ENCODE data around the gene TMEM252.

TMEM252 gene

DNA sequence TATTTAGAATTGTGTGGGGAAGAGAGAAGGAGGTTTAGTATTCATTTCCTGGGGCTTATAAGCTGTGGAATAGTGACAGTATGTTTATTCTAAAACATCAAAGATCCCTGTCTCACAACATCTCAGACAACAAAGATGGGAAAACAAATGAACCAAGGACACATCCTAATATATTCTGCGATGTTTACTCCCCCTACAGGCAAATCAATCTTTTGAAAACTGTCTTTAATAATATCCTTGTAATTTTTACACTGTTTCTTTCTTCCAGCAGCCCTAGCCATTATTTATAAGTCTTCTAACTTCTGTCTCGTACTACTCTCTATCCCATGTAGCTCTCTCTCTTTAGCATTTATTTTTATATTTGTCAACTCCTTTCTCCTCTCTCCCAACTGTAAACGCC, 33.5 kb upstream of the TMEM252 start:
- peaks cover 0 to 8% (median 0%) of the 10 kb centered on the region in 5 experiments for H3K9me3 ChIP-seq (ENCODE audit: control extremely low read depth in 1 of 5, control insufficient read depth in 4 of 5, insufficient read depth in 2 of 5, low read depth in 1 of 5, low read length in 4 of 5)
- ChIA-PET POLR2A (no interaction called here), CTCF (interaction anchor here (1.0 to 4.4 kb wide), 7 partner anchors 9 to 66 kb away, joined by 3 to 30 read pairs (median 7); no protein-coding TSS in a partner anchor)
- H3K4me3 ChIP-seq (ENCODE audit: control insufficient read depth in 1 of 7, extremely low read depth in 1 of 7, insufficient read depth in 4 of 7, low read depth in 2 of 7, low read length in 6 of 7) = no peak overlapping the region
- H3K36me3 ChIP-seq (ENCODE audit: control insufficient read depth in 4 of 4, insufficient read depth in 4 of 4, low read length in 3 of 4) = no peaks in the 10 kb centered on the region
- H3K27ac ChIP-seq (ENCODE audit: insufficient read depth in 1 of 2, low read depth in 1 of 2, low read length in 2 of 2, poor library complexity in 1 of 2, severe bottlenecking in 2 of 2) = no peak overlapping the region
- no peak for DNase-seq
- peaks cover 0 to 4% (median 2%) of the 10 kb centered on the region in 4 experiments for H3K4me1 ChIP-seq (ENCODE audit: control extremely low read depth in 1 of 4, control insufficient read depth in 4 of 4, insufficient read depth in 4 of 4, low read length in 3 of 4)
- WGBS (ENCODE audit: insufficient coverage) = 80% methylated on average over 3 of the region's 3 CpGs
- H3K27me3 ChIP-seq (replicated peaks in 2 of 5; ENCODE audit: control insufficient read depth in 4 of 5, insufficient read depth in 5 of 5, low read length in 4 of 5) = no peaks in the 10 kb centered on the region

DNA sequence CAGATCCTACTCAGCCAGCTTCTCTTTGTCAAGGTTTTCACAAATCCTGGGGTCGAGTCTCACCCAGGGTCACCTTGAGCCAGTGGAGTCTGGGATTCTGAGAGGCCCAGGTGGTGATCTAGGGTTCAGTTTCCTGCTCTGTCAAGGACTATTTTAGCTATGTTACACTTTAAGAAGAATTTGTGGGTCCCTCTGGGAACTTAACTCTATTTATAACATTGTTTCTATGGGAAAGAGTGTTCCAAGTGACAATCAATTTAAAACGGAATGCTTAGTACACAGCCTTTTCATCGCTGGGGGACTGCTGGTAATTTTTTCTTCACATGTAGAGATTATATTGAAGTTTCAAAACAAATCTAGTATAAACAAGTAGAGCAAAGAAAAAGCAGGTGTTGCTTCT, 26.9 kb upstream of the TMEM252 start:
- H3K27me3 ChIP-seq (replicated peaks in 2 of 5; ENCODE audit: control insufficient read depth in 4 of 5, insufficient read depth in 5 of 5, low read length in 4 of 5) = no peaks in the 10 kb centered on the region
- H3K36me3 ChIP-seq (ENCODE audit: control insufficient read depth in 4 of 4, insufficient read depth in 4 of 4, low read length in 3 of 4) = no peaks in the 10 kb centered on the region
- H3K4me3 ChIP-seq (ENCODE audit: control insufficient read depth in 1 of 7, extremely low read depth in 1 of 7, insufficient read depth in 4 of 7, low read depth in 2 of 7, low read length in 6 of 7) = no peak overlapping the region
- ChIA-PET POLR2A (no interaction called here), CTCF (interaction anchor here (0.7 to 2.3 kb wide), 20 partner anchors 8 to 461 kb away, joined by 3 to 12 read pairs (median 5); partner anchors contain the start of gene TMEM252)
- 80% methylated on average over 1 of the region's 3 CpGs for WGBS (ENCODE audit: insufficient coverage)
- H3K4me1 ChIP-seq (ENCODE audit: control extremely low read depth in 1 of 4, control insufficient read depth in 4 of 4, insufficient read depth in 4 of 4, low read length in 3 of 4) = peaks cover 0 to 19% (median under 1%) of the 10 kb centered on the region in 4 experiments
- H3K27ac ChIP-seq (ENCODE audit: insufficient read depth in 1 of 2, low read depth in 1 of 2, low read length in 2 of 2, poor library complexity in 1 of 2, severe bottlenecking in 2 of 2) = no peak overlapping the region
- no peak for DNase-seq
- peaks cover 0 to 8% (median 0%) of the 10 kb centered on the region in 5 experiments for H3K9me3 ChIP-seq (ENCODE audit: control extremely low read depth in 1 of 5, control insufficient read depth in 4 of 5, insufficient read depth in 2 of 5, low read depth in 1 of 5, low read length in 4 of 5)

DNA sequence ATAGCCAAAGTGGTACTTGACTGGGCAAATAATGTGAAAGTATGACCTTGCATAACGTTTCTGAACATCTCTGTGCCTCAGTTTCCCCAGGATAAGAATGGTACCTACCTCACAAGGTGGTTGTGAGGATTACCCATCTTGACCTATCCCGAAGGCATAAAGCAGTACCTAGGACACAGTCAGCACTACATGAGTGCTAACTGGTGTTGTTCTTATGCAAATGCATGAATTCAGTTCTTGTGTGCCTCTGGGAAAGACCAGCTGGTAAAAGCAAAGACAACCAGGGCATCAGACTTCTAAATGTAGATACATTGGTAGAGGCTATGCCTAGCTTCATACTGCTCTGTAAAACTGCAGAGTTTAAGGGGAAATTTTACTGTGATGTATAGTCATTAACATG, 21.8 kb upstream of the TMEM252 start:
- Histone ChIP-seq H3K36me3 (ENCODE audit: control insufficient read depth in 4 of 4, insufficient read depth in 4 of 4, low read length in 3 of 4) (no peaks in the 10 kb centered on the region), H3K4me3 (ENCODE audit: control insufficient read depth in 1 of 7, extremely low read depth in 1 of 7, insufficient read depth in 4 of 7, low read depth in 2 of 7, low read length in 6 of 7) (no peak overlapping the region), H3K27me3 (replicated peaks in 2 of 5; ENCODE audit: control insufficient read depth in 4 of 5, insufficient read depth in 5 of 5, low read length in 4 of 5) (no peaks in the 10 kb centered on the region), H3K27ac (ENCODE audit: insufficient read depth in 1 of 2, low read depth in 1 of 2, low read length in 2 of 2, poor library complexity in 1 of 2, severe bottlenecking in 2 of 2) (no peak overlapping the region), H3K4me1 (ENCODE audit: control extremely low read depth in 1 of 4, control insufficient read depth in 4 of 4, insufficient read depth in 4 of 4, low read length in 3 of 4) (peaks cover 14 to 64% (median 33%) of the 10 kb centered on the region in 4 experiments), H3K9me3 (ENCODE audit: control extremely low read depth in 1 of 5, control insufficient read depth in 4 of 5, insufficient read depth in 2 of 5, low read depth in 1 of 5, low read length in 4 of 5) (no peaks in the 10 kb centered on the region)
- WGBS (ENCODE audit: insufficient coverage) = 92% methylated on average over 2 of the region's 2 CpGs
- no peak for DNase-seq
- CTCF ChIA-PET = interaction anchor here (1.1 to 5.2 kb wide), 4 partner anchors 10 to 26 kb away, joined by 3 to 30 read pairs (median 7); no protein-coding TSS in a partner anchor
- POLR2A ChIA-PET = no interaction called here

DNA sequence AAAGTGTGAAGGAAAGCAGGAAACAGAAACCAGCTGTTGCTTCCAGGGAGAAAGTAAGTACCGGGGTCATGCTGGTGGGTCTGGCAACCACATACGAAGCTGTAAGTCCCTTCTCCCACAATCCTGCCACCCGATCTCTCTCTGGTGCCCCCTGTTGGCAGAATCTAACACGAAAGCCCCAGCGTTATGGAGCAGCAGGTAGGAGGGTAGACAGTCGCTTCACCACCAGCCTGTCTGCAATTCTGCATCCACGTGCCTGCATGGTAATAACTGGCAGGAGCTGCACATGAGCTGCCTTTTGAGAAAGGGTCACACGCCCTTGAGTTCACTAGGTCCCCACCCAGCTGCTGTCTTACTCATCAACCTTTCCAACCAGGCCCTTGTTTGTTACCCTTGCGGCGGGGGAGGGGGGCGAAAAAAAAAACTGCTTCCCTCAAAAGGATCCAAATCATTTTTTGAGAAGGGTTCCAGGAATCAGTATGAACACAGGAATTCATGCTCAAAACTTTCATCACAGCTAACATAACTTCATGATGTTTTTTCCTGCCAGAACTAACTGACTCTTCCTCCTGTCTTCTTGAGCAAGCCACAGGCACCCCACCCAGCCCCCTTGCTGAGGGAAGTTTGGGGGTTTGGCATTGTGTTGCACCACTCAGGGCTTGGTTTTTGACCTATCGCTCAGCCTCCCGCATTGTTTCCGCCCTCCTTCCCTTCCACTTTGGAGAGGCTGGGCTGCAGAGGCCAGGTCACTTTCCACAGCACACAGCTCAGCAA, 19.6 kb upstream of the TMEM252 start:
- no peaks in the 10 kb centered on the region for H3K27me3 ChIP-seq (replicated peaks in 2 of 5; ENCODE audit: control insufficient read depth in 4 of 5, insufficient read depth in 5 of 5, low read length in 4 of 5)
- CTCF ChIA-PET = interaction anchor here (0.6 to 5.2 kb wide), 18 partner anchors 8 to 1535 kb away, joined by 3 to 30 read pairs (median 6); partner anchors contain the start of gene TMEM252
- H3K4me1 ChIP-seq (ENCODE audit: control extremely low read depth in 1 of 4, control insufficient read depth in 4 of 4, insufficient read depth in 4 of 4, low read length in 3 of 4) = peaks cover 14 to 79% (median 39%) of the 10 kb centered on the region in 4 experiments
- H3K36me3 ChIP-seq (ENCODE audit: control insufficient read depth in 4 of 4, insufficient read depth in 4 of 4, low read length in 3 of 4) = no peaks in the 10 kb centered on the region
- peak overlapping the region in 4 of 7 experiments; percentile 17 to 66 (median 29) for H3K4me3 ChIP-seq (ENCODE audit: control insufficient read depth in 1 of 7, extremely low read depth in 1 of 7, insufficient read depth in 4 of 7, low read depth in 2 of 7, low read length in 6 of 7)
- POLR2A ChIA-PET = no interaction called here
- WGBS (ENCODE audit: insufficient coverage) = 0% methylated on average over 14 of the region's 14 CpGs
- H3K27ac ChIP-seq (ENCODE audit: insufficient read depth in 1 of 2, low read depth in 1 of 2, low read length in 2 of 2, poor library complexity in 1 of 2, severe bottlenecking in 2 of 2) = peak overlapping the region in 1 of 2 experiments; percentile 28
- peak; percentile 80 to 93 (median 91) for DNase-seq
- no peaks in the 10 kb centered on the region for H3K9me3 ChIP-seq (ENCODE audit: control extremely low read depth in 1 of 5, control insufficient read depth in 4 of 5, insufficient read depth in 2 of 5, low read depth in 1 of 5, low read length in 4 of 5)

DNA sequence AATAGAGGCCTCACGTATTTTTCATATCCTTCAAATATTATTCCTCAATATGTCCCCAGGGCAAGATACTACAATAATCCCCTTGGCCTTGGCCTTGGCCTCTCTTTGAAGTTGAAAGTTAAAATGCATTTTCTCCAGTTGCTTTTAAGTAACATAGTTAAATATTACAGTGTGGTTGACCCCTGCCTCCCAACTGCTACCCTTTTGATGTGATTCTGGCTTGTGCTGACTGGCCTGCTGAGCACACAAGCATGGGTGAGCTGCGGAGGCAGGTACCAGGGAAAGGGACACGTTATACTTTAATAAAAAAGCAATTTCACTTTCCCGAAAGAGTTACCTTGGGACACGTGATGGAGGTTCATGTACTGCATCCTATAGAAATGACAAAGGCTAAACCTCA, 17.9 kb upstream of the TMEM252 start:
- Histone ChIP-seq H3K36me3 (ENCODE audit: control insufficient read depth in 4 of 4, insufficient read depth in 4 of 4, low read length in 3 of 4) (no peaks in the 10 kb centered on the region), H3K9me3 (ENCODE audit: control extremely low read depth in 1 of 5, control insufficient read depth in 4 of 5, insufficient read depth in 2 of 5, low read depth in 1 of 5, low read length in 4 of 5) (no peaks in the 10 kb centered on the region), H3K4me1 (ENCODE audit: control extremely low read depth in 1 of 4, control insufficient read depth in 4 of 4, insufficient read depth in 4 of 4, low read length in 3 of 4) (peaks cover 14 to 73% (median 39%) of the 10 kb centered on the region in 4 experiments), H3K4me3 (ENCODE audit: control insufficient read depth in 1 of 7, extremely low read depth in 1 of 7, insufficient read depth in 4 of 7, low read depth in 2 of 7, low read length in 6 of 7) (no peak overlapping the region), H3K27me3 (replicated peaks in 2 of 5; ENCODE audit: control insufficient read depth in 4 of 5, insufficient read depth in 5 of 5, low read length in 4 of 5) (no peaks in the 10 kb centered on the region), H3K27ac (ENCODE audit: insufficient read depth in 1 of 2, low read depth in 1 of 2, low read length in 2 of 2, poor library complexity in 1 of 2, severe bottlenecking in 2 of 2) (no peak overlapping the region)
- ChIA-PET POLR2A (no interaction called here), CTCF (interaction anchor here (1.2 to 5.2 kb wide), 5 partner anchors 9 to 455 kb away, joined by 3 to 30 read pairs (median 6); no protein-coding TSS in a partner anchor)
- DNase-seq = no peak
- WGBS (ENCODE audit: insufficient coverage) = 94% methylated on average over 4 of the region's 5 CpGs

DNA sequence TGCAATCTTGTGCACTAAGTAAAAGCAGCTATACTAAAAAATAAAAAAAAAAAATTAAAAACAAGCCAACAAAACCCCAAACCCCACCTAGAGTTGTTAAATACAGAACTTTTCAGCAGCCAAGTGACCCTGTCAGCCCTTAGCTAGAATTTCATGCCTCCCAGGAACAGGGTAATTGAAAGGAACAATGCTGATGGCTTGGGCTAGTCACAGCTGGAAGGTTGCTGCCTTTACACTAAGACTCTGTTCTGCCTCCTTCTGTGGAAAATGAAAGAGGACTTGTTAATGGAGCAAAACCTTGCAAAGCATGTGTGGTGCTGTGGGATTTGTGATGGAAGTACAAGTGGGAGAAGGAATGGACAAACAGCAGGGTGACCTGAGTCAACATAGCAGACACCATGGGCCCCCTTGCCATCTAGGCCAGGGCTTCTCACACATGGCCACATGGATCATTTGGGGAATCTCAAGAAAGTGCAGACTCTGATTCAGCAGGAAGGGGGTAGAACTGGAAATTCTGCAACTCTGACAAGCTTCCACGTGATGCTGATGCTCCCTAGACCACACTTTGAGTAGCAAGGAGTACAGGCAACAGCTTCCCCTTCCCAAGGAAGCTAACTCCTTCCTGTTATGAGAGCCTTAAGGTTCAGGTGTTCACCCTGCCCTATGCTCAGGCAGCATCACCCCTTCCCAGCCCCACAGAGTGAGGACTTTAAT, 14.9 kb upstream of the TMEM252 start:
- H3K4me1 ChIP-seq (ENCODE audit: control extremely low read depth in 1 of 4, control insufficient read depth in 4 of 4, insufficient read depth in 4 of 4, low read length in 3 of 4) = peaks cover 7 to 61% (median 28%) of the 10 kb centered on the region in 4 experiments
- DNase-seq = no peak
- no peaks in the 10 kb centered on the region for H3K9me3 ChIP-seq (ENCODE audit: control extremely low read depth in 1 of 5, control insufficient read depth in 4 of 5, insufficient read depth in 2 of 5, low read depth in 1 of 5, low read length in 4 of 5)
- H3K4me3 ChIP-seq (ENCODE audit: control insufficient read depth in 1 of 7, extremely low read depth in 1 of 7, insufficient read depth in 4 of 7, low read depth in 2 of 7, low read length in 6 of 7) = no peak overlapping the region
- CTCF ChIA-PET = interaction anchor here (1.0 to 1.4 kb wide), 2 partner anchors 13 to 14 kb away, joined by 3 to 6 read pairs; partner anchors contain the start of gene TMEM252
- POLR2A ChIA-PET = no interaction called here
- no peaks in the 10 kb centered on the region for H3K27me3 ChIP-seq (replicated peaks in 2 of 5; ENCODE audit: control insufficient read depth in 4 of 5, insufficient read depth in 5 of 5, low read length in 4 of 5)
- H3K36me3 ChIP-seq (ENCODE audit: control insufficient read depth in 4 of 4, insufficient read depth in 4 of 4, low read length in 3 of 4) = no peaks in the 10 kb centered on the region
- 43% methylated on average over 1 of the region's 1 CpG for WGBS (ENCODE audit: insufficient coverage)
- no peak overlapping the region for H3K27ac ChIP-seq (ENCODE audit: insufficient read depth in 1 of 2, low read depth in 1 of 2, low read length in 2 of 2, poor library complexity in 1 of 2, severe bottlenecking in 2 of 2)
